H9 (cell line): ENCODE measurements around the gene CEP128. TPM values are rescaled to one million over a fixed set of nuclear protein-coding genes. Genes with fewer than 3 reads are reported as not detected.

ENCODE experiments used
- DNase-seq: peaks from one replicate; pipeline ENCODE4 v3.0.0-alpha.2; 2017
- H2AFZ ChIP-seq: one replicate; pipeline ENCODE4 v1.6.1; 2013; ENCODE audit warnings: mild to moderate bottlenecking, low read length, control low read depth, moderate library complexity
- H2AK5ac ChIP-seq: 2 replicates; pipeline ENCODE4 v1.6.1; 2013; ENCODE audit warnings: low read length, control low read depth, mixed read lengths; ENCODE audit not compliant: insufficient read length
- H2BK120ac ChIP-seq: one replicate; pipeline ENCODE4 v1.6.1; 2013; ENCODE audit warnings: low read depth, mild to moderate bottlenecking, low read length, control low read depth, inconsistent platforms; ENCODE audit not compliant: poor library complexity, severe bottlenecking
- H2BK12ac ChIP-seq: 2 replicates; pipeline ENCODE4 v1.6.1; 2013; ENCODE audit warnings: low read length, control low read depth, mixed read lengths, low read depth; ENCODE audit not compliant: insufficient read length
- H2BK15ac ChIP-seq: 2 replicates; pipeline ENCODE4 v1.6.1; 2013; ENCODE audit warnings: low read depth, low read length, control low read depth
- H2BK20ac ChIP-seq: one replicate; pipeline ENCODE4 v1.6.1; 2013; ENCODE audit warnings: low read depth, mild to moderate bottlenecking, low read length, control low read depth, inconsistent platforms; ENCODE audit not compliant: poor library complexity, severe bottlenecking
- H2BK5ac ChIP-seq: 2 replicates; pipeline ENCODE4 v1.6.1; 2013; ENCODE audit warnings: low read length, control low read depth, mixed read lengths; ENCODE audit not compliant: insufficient read length
- H3K14ac ChIP-seq: 2 replicates; pipeline ENCODE4 v1.6.1; 2013; ENCODE audit warnings: low read length, control low read depth; ENCODE audit not compliant: insufficient read depth
- H3K18ac ChIP-seq: 2 replicates; pipeline ENCODE4 v1.6.1; 2013; ENCODE audit warnings: low read depth, mild to moderate bottlenecking, mixed read lengths, low read length, control low read depth; ENCODE audit not compliant: insufficient read length
- H3K23ac ChIP-seq: 2 replicates; pipeline ENCODE4 v1.6.1; 2013; ENCODE audit warnings: low read length, control low read depth, mixed read lengths, low read depth; ENCODE audit not compliant: insufficient read length
- H3K23me2 ChIP-seq: 2 replicates; pipeline ENCODE4 v1.6.1; 2013; ENCODE audit warnings: low read depth, mild to moderate bottlenecking, mixed read lengths, low read length, control low read depth; ENCODE audit not compliant: insufficient read length, poor library complexity, severe bottlenecking
- H3K27ac ChIP-seq: 2 replicates; pipeline ENCODE4 v1.5.1; 2013; ENCODE audit warnings: low read length, control low read depth, mixed read lengths, low read depth; ENCODE audit not compliant: insufficient read length
- H3K27me3 ChIP-seq: 2 replicates; pipeline ENCODE4 v1.6.1; 2013; ENCODE audit warnings: low read length, control low read depth, inconsistent platforms; ENCODE audit not compliant: insufficient read depth
- H3K4ac ChIP-seq: 2 replicates; pipeline ENCODE4 v1.6.1; 2013; ENCODE audit warnings: low read depth, mild to moderate bottlenecking, control low read depth, inconsistent platforms, low read length, moderate library complexity
- H3K4me1 ChIP-seq: 2 replicates; pipeline ENCODE4 v1.6.1; 2013; ENCODE audit warnings: low read length, control low read depth, inconsistent platforms; ENCODE audit not compliant: insufficient read depth
- H3K4me2 ChIP-seq: 2 replicates; pipeline ENCODE4 v1.6.1; 2013; ENCODE audit warnings: low read length, control low read depth, mixed read lengths; ENCODE audit not compliant: insufficient read length, insufficient read depth
- H3K56ac ChIP-seq: 2 replicates; pipeline ENCODE4 v1.6.1; 2013; ENCODE audit warnings: low read depth, mild to moderate bottlenecking, mixed read lengths, low read length, control low read depth; ENCODE audit not compliant: insufficient read length
- H3K79me1 ChIP-seq: 2 replicates; pipeline ENCODE4 v1.6.1; 2013; ENCODE audit warnings: low read depth, mild to moderate bottlenecking, moderate library complexity, low read length, control low read depth, inconsistent platforms; ENCODE audit not compliant: insufficient read depth, poor library complexity, severe bottlenecking
- H3K79me2 ChIP-seq: 2 replicates; pipeline ENCODE4 v1.6.1; 2013; ENCODE audit warnings: low read length, control low read depth, inconsistent platforms; ENCODE audit not compliant: insufficient read depth
- H3K9ac ChIP-seq: 2 replicates; pipeline ENCODE4 v1.6.1; 2013; ENCODE audit warnings: low read length, control low read depth, mixed read lengths; ENCODE audit not compliant: insufficient read length; ENCODE audit errors: extremely low read depth
- H3K9me3 ChIP-seq: one replicate; pipeline ENCODE4 v1.6.1; 2013; ENCODE audit warnings: low read depth, low read length, inconsistent platforms; ENCODE audit not compliant: control insufficient read depth
- H3T11ph ChIP-seq: one replicate; pipeline ENCODE4 v1.6.1; 2013; ENCODE audit warnings: mild to moderate bottlenecking, low read length, control low read depth, inconsistent platforms
- H4K20me1 ChIP-seq: one replicate; pipeline ENCODE4 v1.6.1; 2013; ENCODE audit not compliant: control insufficient read depth, insufficient read length, insufficient read depth
- H4K5ac ChIP-seq: 2 replicates; pipeline ENCODE4 v1.6.1; 2013; ENCODE audit warnings: low read depth, mild to moderate bottlenecking, mixed read lengths, low read length, control low read depth; ENCODE audit not compliant: insufficient read length
- H4K8ac ChIP-seq: replicated peaks from 2 replicates; pipeline ENCODE4 v1.6.1; 2013; ENCODE audit warnings: low read length, control low read depth, mixed read lengths, low read depth; ENCODE audit not compliant: insufficient read length
- H4K91ac ChIP-seq: 2 replicates; pipeline ENCODE4 v1.6.1; 2013; ENCODE audit warnings: low read depth, mild to moderate bottlenecking, moderate library complexity, mixed read lengths, low read length, control low read depth; ENCODE audit not compliant: insufficient read length
- H3K27ac Mint-ChIP-seq, 3 experiments: 2 replicates in 2 of 3; 3 replicates in 1 of 3; pipeline ENCODE4 v1.8.0; 2020 to 2021; ENCODE audit warnings: mixed read lengths in 3 of 3, mild to moderate bottlenecking in 1 of 3, moderate library complexity in 1 of 3
- H3K27me3 Mint-ChIP-seq: 2 replicates; pipeline ENCODE4 v1.8.0; 2021; ENCODE audit warnings: low read depth, mild to moderate bottlenecking, moderate library complexity, mixed read lengths
- H3K36me3 Mint-ChIP-seq, 3 experiments: 2 replicates in 2 of 3; 3 replicates in 1 of 3; pipeline ENCODE4 v1.8.0; 2020 to 2021; ENCODE audit warnings: low read depth in 3 of 3, mixed read lengths in 3 of 3; ENCODE audit not compliant: insufficient read depth in 1 of 3
- H3K4me1 Mint-ChIP-seq, 2 experiments: 2 replicates each; pipeline ENCODE4 v1.8.0; 2020; ENCODE audit warnings: mixed read lengths in 2 of 2
- H3K4me3 Mint-ChIP-seq, 2 experiments: 2 replicates in 1 of 2; 3 replicates in 1 of 2; pipeline ENCODE4 v1.8.0; 2020 to 2021; ENCODE audit warnings: mild to moderate bottlenecking in 2 of 2, mixed read lengths in 2 of 2, moderate library complexity in 1 of 2
- H3K9me3 Mint-ChIP-seq, 2 experiments: 2 replicates in 1 of 2; 3 replicates in 1 of 2; pipeline ENCODE4 v1.8.0; 2020; ENCODE audit warnings: mild to moderate bottlenecking in 2 of 2, mixed read lengths in 2 of 2, moderate library complexity in 1 of 2
- CTCF ChIP-seq: fragments of 200-600 bp; sonication (generic); conservative IDR thresholded peaks from 3 replicates; pipeline ENCODE4 v1.8.0; 2021; ENCODE audit warnings: antibody characterized with exemption, mild to moderate bottlenecking
- WGBS: extraction: QIAGEN DNeasy Blood & Tissue Kit; methylation state at CpG from one replicate; pipeline ENCODE4 v1.1.7; 2013; ENCODE audit warnings: missing lambda C conversion rate, low lambda C conversion rate, mixed read lengths; ENCODE audit not compliant: insufficient read length; ENCODE audit errors: extremely low coverage; 5-methylcytosine and 5-hydroxymethylcytosine counted together
- total RNA-seq: library from RNA; stranded (reverse); gene quantifications from 2 replicates; pipeline ENCODE4 v1.2.1, GENCODE V29; 2021

CEP128 gene
- total RNA-seq, 1 experiment from 2014 or later: 16.3 TPM

DNA sequence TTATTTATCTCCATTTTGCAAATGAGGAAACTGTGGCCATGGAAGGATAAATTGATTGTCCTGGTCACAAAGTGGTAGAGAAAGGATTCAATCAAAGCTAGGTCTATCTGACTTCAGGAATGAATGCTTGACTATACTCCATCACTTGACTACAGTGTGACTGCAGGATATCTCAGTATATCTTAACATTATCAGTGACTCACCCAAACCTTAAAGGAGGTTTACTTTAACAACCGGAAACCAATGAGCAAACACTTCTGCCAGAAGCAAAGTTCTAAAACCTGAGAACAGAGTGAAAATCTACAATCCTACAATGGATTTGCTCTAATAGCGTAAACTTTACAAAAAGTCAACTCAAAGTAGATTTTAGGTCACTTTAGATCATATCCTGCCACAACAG, 277.0 kb downstream of the CEP128 start:
- H3K4me2 ChIP-seq: no peak overlapping the region

More for the DNA sequence above, 277.0 kb downstream of the CEP128 start:
- H2BK120ac ChIP-seq: no peak overlapping the region
- H3K4me1 ChIP-seq: no peaks in the 10 kb centered on the region
- no peak overlapping the region for H3T11ph ChIP-seq
- no peak for TF ChIP-seq CTCF
- no peak overlapping the region for H3K9ac ChIP-seq
- H3K79me2 ChIP-seq: no peaks in the 10 kb centered on the region
- no peaks in the 10 kb centered on the region for H4K20me1 ChIP-seq
- H2AK5ac ChIP-seq: no peak overlapping the region
- H2BK12ac ChIP-seq: no peak overlapping the region
- H3K23ac ChIP-seq: no peak overlapping the region
- no peak overlapping the region for H2AFZ ChIP-seq
- no peak overlapping the region for H3K4ac ChIP-seq
- Mint-ChIP-seq H3K27me3 (no peaks in the 10 kb centered on the region), H3K36me3 (peaks cover 0 to 4% (median 0%) of the 10 kb centered on the region in 3 experiments; a peak in 2 of 7 replicates), H3K9me3 (peaks cover 0 to 5% of the 10 kb centered on the region in 2 experiments; a peak in 3 of 5 replicates), H3K4me3 (no peak overlapping the region), H3K4me1 (peaks cover 13 to 14% of the 10 kb centered on the region in 2 experiments), H3K27ac (no peak overlapping the region; a peak in 1 of 7 replicates)
- H2BK5ac ChIP-seq: no peak overlapping the region
- no peak overlapping the region for H4K91ac ChIP-seq
- no peak overlapping the region for H3K18ac ChIP-seq
- no peak overlapping the region for H2BK20ac ChIP-seq
- no peak overlapping the region for H4K5ac ChIP-seq
- no peak overlapping the region for H2BK15ac ChIP-seq
- H3K56ac ChIP-seq: no peak overlapping the region
- no peak overlapping the region for H3K27ac ChIP-seq
- H3K14ac ChIP-seq: no peak overlapping the region
- no CpG with 5 or more reads among the region's 2 CpGs for WGBS
- no peaks in the 10 kb centered on the region for H3K27me3 ChIP-seq
- H4K8ac ChIP-seq: no peak overlapping the region
- no peaks in the 10 kb centered on the region for H3K9me3 ChIP-seq
- no peak for DNase-seq
- no peaks in the 10 kb centered on the region for H3K79me1 ChIP-seq
- no peaks in the 10 kb centered on the region for H3K23me2 ChIP-seq
